ACHN (cell line): ENCODE results near the gene NLRP8.
"Not testable (repeated sequence)": the region's sequence is repeated elsewhere in the genome, so short reads cannot be mapped to it uniquely, and the experiment has no call there.

Experiments used
- DNase-seq: peaks from one replicate; pipeline ENCODE4 v3.0.0-alpha.2; 2015
- in situ Hi-C: cut with HindIII; loops from 2 replicates; pipeline ENCODE4 v1.10.0; 2017; ENCODE audit warnings: low sequenced_read_pairs, low pct_ligation_motif_present, low pct_unique_long_range_greater_than_20kb

NLRP8 gene

DNA sequence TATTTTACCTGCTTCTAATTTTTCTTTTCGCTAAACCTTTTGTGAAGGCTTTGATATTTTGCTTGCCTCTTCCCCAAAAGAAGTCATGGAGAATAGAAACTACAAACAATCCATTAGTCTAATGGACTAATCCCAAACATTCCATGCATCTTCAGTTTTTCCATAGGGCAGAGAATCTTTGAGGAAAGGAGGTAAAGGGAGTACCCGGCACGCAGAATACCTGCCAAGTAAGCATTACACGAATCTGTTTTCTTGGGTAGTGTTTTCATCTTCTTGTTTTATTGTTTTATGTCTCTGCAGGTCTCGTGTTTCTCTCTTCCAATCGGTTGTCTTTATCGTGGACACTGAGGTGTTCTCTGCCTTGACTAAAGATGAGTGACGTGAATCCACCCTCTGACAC, at the start of gene NLRP8:
Gene NLRP8 (plus strand): TSS at position 301 of the 400 bp plus-strand sequence.
- DNase-seq: no peak
- in situ Hi-C loops: no loop called here

DNA sequence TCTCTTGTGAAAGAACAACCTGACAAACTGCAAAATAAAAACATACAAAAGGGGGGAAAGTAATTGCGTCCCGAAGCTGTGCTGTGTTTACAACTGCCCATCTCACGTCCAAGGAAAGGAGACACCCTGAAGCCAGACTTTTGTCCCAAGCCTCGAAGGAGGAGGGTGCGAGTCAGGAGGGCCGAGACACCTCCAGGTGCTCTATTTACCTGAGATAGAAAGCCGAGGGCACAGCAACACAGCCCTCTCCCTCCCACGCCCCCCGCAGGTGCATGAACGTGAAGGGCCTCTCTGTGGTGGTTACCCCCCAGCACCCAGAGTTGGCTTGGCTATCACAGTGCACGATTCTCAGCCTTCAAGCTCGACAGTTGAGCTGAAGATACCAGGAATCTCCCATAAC, 48.7 kb upstream of the NLRP8 start:
- DNase-seq: no peak
- in situ Hi-C loops: no loop called here

DNA sequence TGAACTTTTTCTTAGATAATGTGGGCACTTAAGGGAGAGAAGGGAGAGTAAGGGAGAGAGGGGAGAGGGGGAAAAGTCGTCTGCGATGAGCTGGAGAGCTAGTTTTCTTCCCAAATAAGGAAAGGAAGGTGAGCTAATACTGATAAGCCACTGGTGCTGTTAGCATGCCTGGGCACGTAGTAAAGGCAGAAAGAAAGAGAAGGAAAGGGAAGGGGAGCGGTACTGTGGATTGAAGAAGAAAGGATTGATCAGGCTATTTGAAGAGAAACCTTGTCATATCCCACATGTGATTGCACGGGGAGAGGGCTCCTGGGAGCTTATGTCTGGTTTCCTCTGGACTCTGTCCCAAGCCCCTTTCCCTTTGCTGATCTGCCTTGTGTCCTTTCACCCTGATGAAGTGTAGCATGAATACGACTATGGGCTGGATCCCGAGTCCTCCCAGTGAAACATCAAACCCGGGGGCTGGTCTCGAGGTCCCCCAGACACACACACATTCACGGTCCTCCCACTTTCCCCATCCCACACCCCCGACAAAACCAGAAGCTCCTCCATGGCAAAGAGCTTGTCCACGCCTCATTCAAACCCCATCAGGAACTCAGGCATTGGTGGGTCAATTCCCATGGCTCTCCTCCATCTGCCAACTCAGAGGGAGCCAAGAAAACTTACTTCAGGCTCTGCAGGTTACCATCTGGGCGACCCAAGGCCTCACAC, 46.1 kb upstream of the NLRP8 start:
- DNase-seq: no peak
- in situ Hi-C loops: no loop called here

DNA sequence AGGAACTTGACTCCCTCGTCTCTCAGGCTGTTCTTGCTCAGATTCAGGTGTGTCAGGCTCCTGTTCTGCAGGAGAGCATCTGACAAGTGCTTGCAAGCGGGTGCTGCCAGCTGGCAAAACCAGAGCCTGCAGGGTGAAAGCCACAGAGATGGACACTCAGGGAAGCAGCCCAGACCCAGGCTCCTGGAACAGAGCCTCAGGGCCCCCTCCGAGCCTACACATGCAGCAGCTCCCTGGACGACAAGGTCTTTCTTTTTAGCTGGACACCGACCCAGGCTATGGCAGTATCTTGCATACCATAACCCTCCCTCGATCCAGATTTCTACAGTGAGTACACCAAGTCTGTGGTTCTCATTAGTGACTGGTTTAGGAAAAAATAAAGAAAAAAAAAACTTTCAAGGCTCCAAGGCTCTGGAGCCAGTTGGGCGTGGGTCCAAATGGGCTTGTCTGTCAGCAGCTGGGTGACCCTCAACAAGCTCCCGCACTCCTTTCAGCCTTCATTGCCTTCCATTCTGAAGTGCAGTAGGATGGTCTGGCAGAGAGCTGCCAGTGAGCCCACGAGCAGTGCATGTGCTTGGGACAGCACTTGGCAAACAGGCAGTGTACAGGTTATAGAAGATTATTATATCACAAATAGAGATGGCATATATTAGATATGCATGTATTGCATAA, 45.4 kb upstream of the NLRP8 start:
- DNase-seq: no peak
- in situ Hi-C loops: no loop called here

DNA sequence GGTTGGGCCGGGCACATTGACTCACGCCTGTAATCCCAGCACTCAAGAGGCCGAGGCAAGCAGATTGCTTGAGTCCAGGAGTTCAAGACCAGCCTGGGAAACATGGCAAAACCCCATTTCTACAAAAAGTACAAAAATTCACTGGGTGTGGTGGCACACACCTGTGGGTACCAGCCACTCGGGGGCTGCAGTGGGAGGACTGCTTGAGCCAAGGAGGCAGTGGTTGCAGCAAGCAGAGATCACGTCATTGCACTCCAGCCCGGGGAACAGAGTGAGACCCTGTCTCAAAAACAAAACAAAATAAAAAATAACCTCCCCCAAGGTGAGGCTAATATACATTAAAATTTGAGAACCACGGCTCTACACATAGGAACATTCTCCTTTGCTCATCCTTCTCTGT, 40.3 kb upstream of the NLRP8 start:
- in situ Hi-C loops: no loop called here
- DNase-seq: no peak

DNA sequence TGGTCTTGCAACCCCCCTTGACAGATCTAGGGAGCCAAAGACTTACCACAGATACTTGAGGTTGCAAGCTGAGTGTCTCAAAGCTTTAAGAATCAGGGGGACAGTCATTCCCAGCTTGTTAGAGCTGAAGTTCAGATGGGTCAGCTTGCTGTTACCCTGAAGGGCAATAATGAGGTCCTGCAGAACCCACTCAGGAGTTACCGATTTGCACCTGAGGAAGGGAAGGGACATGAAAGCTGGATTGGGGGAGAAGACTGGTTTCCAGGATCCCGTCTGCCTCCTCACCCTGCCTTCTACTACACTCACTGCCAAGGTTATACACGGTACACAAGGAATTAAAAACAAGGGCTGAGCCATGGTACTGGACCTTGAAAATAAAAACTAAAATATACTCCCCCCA, 39.9 kb upstream of the NLRP8 start:
- DNase-seq: no peak
- in situ Hi-C loops: no loop called here

DNA sequence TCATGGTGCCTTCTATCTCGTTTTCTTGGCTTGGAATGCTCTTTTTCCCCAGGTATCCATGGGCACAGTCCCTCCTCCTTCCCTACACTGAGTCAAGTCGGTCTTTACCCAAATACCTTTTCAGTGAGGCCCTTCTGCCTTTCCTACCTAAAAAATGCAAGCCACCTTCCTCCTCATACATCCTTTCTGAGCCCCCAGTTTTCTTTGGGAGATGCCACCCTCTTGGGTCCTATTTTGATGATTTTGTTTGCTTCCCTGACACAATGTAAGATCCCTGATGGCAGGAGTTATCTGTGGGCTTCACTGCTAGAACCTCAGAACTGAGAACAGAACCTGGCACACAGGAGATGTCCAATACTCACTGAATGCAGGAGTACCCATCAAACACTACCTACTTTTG, 37.8 kb upstream of the NLRP8 start:
- DNase-seq: no peak
- in situ Hi-C loops: no loop called here

DNA sequence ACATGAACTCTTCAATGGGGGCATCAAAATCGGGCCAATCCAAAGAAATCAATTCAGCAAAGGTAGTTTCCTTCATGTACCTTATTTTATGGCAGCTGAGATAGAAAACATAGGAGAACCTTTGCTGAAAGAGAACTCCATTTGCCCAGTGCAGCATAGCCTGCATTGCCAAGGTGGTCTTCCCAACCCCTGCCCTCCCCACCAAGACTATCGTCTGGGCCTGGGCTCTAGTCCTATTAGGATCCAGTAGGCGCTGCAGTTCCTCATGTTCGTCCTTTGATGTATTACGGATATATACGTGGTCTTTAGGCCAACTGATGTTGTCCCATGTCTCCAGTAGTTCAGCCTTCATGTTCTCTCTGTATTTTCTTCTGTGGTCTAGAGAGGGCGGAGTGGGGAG, 34.7 kb upstream of the NLRP8 start:
- no peak for DNase-seq
- in situ Hi-C loops: no loop called here

DNA sequence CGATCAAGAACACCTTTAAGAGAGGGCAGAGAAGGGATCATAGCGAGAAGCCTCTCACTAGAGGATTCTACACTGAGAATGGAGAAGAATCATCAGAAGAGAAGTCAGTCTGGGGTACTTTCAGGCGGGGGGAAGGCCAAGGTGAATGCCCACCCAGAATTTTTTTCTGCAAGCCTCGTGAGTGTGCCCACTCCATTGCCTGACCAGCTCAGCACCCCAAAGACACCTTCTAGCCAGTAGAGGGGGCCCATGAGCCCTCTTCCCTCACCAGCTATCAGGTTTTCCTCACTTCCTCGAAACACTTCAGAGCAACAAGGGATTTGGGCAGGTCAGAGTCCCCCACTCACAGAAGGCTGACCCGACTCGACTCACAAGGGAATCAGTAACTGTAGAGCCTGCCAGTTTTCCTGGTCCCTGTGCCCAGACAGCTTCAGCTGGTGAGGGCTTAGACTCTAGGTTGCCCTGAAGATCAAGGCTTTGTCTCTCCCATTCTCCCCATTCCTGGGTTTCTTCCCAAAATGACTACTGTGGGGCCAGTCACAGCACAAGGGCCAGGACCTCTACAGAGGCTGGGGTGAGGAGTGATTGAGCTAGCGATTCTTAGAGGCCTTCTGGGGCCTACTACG, 33.9 kb upstream of the NLRP8 start:
- in situ Hi-C loops: no loop called here
- DNase-seq: no peak

DNA sequence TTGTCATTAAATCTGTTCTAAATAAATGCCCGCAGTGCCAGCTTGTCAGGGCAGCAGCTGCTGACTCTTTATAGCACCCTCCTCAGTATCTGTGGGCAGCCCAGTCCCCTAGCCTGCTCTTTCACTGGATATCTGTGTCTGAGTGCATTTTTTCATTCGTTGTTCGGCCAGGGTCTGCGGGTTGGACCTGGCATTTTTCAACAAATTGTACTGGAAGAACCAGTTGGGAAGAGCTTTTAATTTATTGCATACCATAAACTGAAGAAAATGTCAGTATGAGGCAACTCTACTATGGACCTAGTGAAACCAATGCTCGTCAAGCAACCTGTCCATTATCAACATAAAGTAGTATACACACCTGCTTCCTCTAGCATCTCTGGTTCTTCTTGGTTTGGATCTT, 24.1 kb upstream of the NLRP8 start:
- no peak for DNase-seq
- in situ Hi-C loops: no loop called here

DNA sequence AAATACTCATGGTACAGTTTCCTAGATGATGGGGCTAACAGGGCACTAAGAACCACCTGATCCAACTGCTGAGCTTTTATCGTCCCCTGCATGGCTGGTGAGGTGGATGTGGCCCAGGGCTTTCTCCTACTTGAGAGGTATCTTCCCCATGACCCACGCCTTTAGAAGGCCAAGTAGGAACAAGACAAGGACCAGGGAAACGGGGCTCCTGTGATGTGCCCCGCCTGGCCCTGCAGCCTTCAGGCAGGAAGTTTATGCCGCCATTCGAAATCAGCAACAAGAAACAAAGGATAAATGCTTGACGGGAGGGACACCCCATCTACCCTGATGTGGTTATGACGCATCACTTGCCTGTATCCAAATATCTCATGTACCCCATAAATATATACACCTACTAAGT, 19.6 kb upstream of the NLRP8 start:
- no peak for DNase-seq
- in situ Hi-C loops: no loop called here

DNA sequence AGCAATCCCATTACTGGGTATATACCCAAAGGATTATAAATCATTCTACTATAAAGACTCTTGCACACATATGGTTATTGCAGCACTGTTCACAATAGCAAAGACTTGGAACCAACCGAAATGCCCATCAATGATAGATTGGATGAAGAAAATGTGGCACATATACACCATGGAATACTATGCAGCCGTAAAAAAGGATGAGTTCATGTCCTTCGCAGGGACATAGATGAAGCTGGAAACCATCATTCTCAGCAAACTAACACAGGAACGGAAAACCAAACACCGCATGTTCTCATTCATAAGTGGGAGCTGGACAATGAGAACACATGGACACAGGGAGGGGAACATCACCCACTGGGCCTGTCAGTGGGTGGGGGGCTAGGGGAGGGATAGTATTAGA, 18.4 kb upstream of the NLRP8 start:
- DNase-seq, in situ Hi-C loops: not testable (repeated sequence)

DNA sequence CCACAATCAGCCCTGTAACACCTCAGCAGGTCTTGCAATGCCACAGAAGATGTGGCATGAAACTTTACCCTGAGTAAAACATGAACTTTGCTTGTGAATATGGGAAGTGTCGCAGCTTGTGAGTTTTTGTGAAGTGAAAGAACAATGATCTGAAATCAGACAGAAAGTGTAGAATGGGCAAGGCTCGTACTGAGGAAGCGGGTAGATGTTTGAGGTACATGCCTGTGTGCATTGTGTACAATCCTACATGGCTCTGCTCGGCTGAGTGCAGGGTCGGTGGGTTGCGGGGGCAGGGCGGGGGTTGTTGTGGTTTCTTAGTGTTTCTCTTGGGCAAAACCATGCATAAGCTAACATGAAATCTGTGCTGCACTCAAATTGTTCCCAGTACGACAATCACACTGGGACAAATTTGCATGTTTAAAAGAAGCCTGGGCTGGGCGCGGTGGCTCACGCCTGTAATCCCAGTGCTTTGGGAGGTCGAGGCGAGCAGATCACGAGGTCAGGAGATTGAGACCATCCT, 16.6 kb upstream of the NLRP8 start:
- in situ Hi-C loops: no loop called here
- no peak for DNase-seq

DNA sequence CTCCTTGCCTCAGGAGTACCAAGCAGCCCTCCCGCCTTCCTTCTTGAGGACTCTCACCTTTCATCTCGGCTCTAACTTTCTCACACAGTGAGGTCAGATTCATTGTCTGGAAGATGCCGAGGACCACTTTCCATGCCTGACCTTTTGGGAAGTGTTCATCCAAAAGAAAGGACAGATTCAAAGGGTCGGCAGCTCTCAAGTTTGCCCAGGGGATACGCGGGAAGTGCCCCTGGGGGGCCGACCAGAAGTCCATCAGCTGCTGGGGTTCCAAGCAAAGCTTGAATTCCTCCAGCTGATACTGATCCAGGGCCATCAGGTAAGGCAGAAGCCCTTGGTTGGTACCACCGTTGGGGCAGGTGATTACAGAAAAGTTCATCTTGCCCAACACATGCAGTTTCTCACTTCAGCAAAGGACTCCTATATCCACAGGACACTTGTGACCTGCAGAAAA, 15.7 kb upstream of the NLRP8 start, which contains the start of gene NLRP13:
Gene NLRP13 (minus strand): TSS at position 401 of the 451 bp plus-strand sequence. CDS start 25 bp downstream, at position 376.
- DNase-seq: no peak
- in situ Hi-C loops: no loop called here

DNA sequence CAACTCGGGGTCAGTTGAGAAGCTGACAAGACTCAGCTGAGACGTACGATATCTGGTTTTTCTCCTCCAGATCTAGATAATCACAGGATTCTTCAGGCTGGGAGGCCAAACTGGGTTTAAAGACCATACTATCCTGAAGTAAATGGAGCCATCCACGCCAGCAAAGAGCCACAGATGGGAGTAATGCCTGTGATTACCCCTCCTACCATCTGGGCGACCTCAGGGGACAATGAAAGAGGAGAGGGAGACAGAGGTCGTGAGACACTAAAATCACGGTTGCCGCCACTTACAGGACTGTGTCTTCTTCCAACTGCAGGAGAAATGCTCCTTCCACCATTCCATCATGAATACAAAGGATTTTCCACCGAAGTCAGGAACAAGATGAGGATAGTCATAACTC, 12.4 kb upstream of the NLRP8 start:
- in situ Hi-C loops: no loop called here
- no peak for DNase-seq

DNA sequence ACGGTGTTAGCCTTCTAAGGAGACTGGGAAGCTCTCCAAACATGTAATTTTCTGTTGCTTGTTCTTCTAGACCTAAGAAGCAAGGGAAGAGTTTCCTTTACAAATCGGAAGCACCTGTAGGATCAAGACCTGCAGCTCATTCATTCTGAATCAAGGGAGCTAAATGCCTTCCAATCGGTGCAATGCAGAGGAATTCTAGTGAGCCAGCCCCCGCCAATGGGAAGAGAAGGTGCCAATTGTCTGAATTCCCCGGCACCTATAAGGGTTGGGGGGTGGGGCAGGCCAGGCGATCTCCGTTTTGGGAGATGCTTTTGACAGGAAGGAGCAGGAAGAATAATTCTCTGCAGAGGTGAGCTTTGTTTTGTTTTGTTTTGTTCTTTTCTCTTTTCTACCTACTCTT, 8.4 kb upstream of the NLRP8 start:
- in situ Hi-C loops: no loop called here

DNA sequence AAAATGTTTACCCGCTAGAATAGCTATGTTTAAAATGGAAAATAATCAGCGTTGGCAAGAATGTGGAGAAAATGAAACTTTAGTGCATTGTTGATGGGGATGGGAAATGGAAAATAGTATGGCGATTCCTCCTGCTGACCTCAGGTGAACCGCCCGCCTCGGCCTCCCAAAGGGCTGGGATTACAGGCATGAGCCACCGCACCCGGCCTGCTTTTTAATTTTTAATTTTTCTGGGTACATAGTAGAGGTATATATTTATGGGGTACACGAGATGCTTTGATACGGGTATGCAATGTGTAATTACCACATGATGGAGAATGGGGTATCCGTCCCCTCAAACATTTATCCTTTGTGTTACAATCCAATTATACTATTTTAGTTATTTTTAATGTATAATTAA, 7.3 kb upstream of the NLRP8 start:
- DNase-seq: no peak
- in situ Hi-C loops: no loop called here

More for the DNA sequence above, 8.4 kb upstream of the NLRP8 start:
- no peak for DNase-seq

DNA sequence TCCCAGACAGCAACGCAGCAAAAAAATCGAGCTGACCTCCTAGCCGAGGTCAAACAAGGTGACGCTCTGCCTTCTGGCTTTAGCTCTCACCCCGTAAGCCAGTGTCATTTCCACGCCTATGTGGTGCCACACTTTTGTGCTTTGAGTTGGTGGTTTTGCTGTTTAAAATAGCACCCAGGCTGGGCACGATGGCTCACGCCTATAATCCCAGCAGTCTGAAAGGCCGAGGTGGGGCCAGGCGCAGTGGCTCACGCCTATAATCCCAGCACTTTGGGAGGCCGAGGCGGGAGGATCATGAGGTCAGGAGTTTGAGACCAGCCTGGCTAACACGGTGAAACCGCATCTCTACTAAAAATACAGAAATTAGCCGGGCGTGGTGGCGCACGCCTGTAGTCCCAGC, 2.9 kb downstream of the NLRP8 start:
- in situ Hi-C loops, DNase-seq: not testable (repeated sequence)

DNA sequence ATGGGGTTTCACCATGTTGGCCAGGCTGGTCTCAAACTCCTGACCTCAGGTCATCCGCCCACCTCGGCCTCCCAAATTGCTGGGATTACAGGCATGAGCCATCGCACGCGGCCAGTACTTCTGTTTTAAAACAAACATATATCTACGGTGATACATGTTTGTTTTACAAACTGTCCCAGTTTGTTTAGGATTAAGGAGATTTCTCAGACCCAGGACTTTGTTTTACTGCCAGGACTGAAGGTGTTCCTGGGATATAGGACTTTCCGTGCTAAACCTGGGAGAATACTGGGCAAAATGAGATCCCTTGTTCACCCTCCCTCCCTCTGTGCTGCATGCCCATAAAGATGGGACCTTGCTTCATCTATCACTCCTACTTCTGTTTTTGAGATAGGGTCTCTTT, 8.8 kb downstream of the NLRP8 start:
- DNase-seq: no peak
- in situ Hi-C loops: no loop called here
